Hepatocyte (in vitro differentiated cells): ENCODE data around the gene FAM111B. TPM values are rescaled to one million over a fixed set of nuclear protein-coding genes. Genes with fewer than 3 reads are reported as not detected.

Experiments used
- DNase-seq: peaks from one replicate; pipeline ENCODE4 v3.0.0-alpha.2; 2016; ENCODE audit warnings: low spot score
- H2AFZ ChIP-seq: fragments of 200-600 bp; sonication (generic); 2 replicates; pipeline ENCODE4 v1.6.0; 2016; ENCODE audit warnings: antibody characterized with exemption, mild to moderate bottlenecking
- H3K27ac ChIP-seq: fragments of 200-600 bp; sonication (generic); 2 replicates; pipeline ENCODE4 v1.5.1; 2016; ENCODE audit warnings: mild to moderate bottlenecking
- H3K27me3 ChIP-seq: fragments of 200-600 bp; sonication (generic); 2 replicates; pipeline ENCODE4 v1.6.1; 2016
- H3K36me3 ChIP-seq: fragments of 200-600 bp; sonication (generic); replicated peaks from 2 replicates; pipeline ENCODE4 v1.5.1; 2016; ENCODE audit warnings: low read depth; ENCODE audit not compliant: insufficient read depth
- H3K4me1 ChIP-seq: fragments of 200-600 bp; sonication (generic); 2 replicates; pipeline ENCODE4 v1.5.1; 2016; ENCODE audit warnings: mild to moderate bottlenecking, moderate library complexity; ENCODE audit not compliant: insufficient read depth
- H3K4me2 ChIP-seq: fragments of 200-600 bp; sonication (generic); 2 replicates; pipeline ENCODE4 v1.6.0; 2016
- H3K4me3 ChIP-seq: fragments of 200-600 bp; sonication (generic); 2 replicates; pipeline ENCODE4 v1.5.1; 2016; ENCODE audit warnings: mild to moderate bottlenecking
- H3K79me2 ChIP-seq: fragments of 200-600 bp; sonication (generic); 2 replicates; pipeline ENCODE4 v1.6.0; 2017; ENCODE audit warnings: mild to moderate bottlenecking
- H3K9me2 ChIP-seq: fragments of 200-600 bp; sonication (generic); replicated peaks from 2 replicates; pipeline ENCODE4 v1.6.0; 2017; ENCODE audit warnings: mild to moderate bottlenecking; ENCODE audit not compliant: insufficient read depth
- H3K9me3 ChIP-seq: fragments of 200-600 bp; sonication (generic); 2 replicates; pipeline ENCODE4 v1.5.1; 2016; ENCODE audit warnings: low read depth, mild to moderate bottlenecking
- H4K20me1 ChIP-seq: fragments of 200-600 bp; sonication (generic); 2 replicates; pipeline ENCODE4 v1.6.0; 2016; ENCODE audit warnings: mild to moderate bottlenecking; ENCODE audit not compliant: insufficient read depth, poor library complexity, severe bottlenecking
- CTCF ChIP-seq: fragments of 200-600 bp; sonication (generic); IDR thresholded peaks from 2 replicates; pipeline ENCODE4 v1.5.1; 2016; ENCODE audit warnings: antibody characterized with exemption, mild to moderate bottlenecking; ENCODE audit not compliant: poor library complexity
- EZH2 ChIP-seq: fragments of 200-600 bp; sonication (generic); IDR thresholded peaks from 2 replicates; pipeline ENCODE4 v1.6.1; 2016; ENCODE audit warnings: antibody characterized with exemption, mild to moderate bottlenecking, borderline replicate concordance
- EZH2phosphoT487 ChIP-seq: fragments of 200-600 bp; sonication (generic); IDR thresholded peaks from one replicate; pipeline ENCODE4 v1.6.1; 2018; ENCODE audit warnings: antibody characterized with exemption, mild to moderate bottlenecking, low read depth, moderate library complexity; ENCODE audit not compliant: unreplicated experiment, severe bottlenecking
- WGBS: methylation state at CpG from one replicate; pipeline ENCODE4 v1.1.6; 2016; ENCODE audit warnings: low lambda C conversion rate; ENCODE audit errors: missing lambda C conversion rate; 5-methylcytosine and 5-hydroxymethylcytosine counted together
- polyA plus RNA-seq: library from polyadenylated mRNA; unstranded; fragments of >200 nt; fragmentation: Nextera tagmentation; extraction: Ambion mirVana; gene quantifications from 2 replicates; pipeline ENCODE4 v1.2.1, GENCODE V29; 2016
- total RNA-seq: library from RNA; depleted of rRNA; stranded (reverse); fragments of >200 nt; gene quantifications from 2 replicates; pipeline ENCODE4 v1.2.3, GENCODE V29; 2014

FAM111B gene
- total and polyA plus RNA-seq, 2 experiments from 2014 or later, result 1.8 to 5.4 TPM

- H3K9me2 ChIP-seq, result no peaks in the 10 kb centered on the region
- H3K4me2 ChIP-seq, result no peak overlapping the region
- WGBS, result 50% methylated on average over 8 of the region's 8 CpGs
- no peaks in the 10 kb centered on the region for H3K27me3 ChIP-seq
- H3K4me3 ChIP-seq, result no peak overlapping the region
- H4K20me1 ChIP-seq, result no peaks in the 10 kb centered on the region
- H3K4me1 ChIP-seq, result no peaks in the 10 kb centered on the region
- TF ChIP-seq CTCF, result peak; percentile 89
- TF ChIP-seq EZH2, result no peak
- H3K36me3 ChIP-seq, result no peaks in the 10 kb centered on the region
- H3K79me2 ChIP-seq, result no peaks in the 10 kb centered on the region
- H3K9me3 ChIP-seq, result no peaks in the 10 kb centered on the region
- no peak overlapping the region for H3K27ac ChIP-seq
- H2AFZ ChIP-seq, result no peak overlapping the region
- DNase-seq, result peak; percentile 84
Observed at GRCh38 chr11:59158206-59159068, 51.4 kb downstream of the FAM111B start.

DNA sequence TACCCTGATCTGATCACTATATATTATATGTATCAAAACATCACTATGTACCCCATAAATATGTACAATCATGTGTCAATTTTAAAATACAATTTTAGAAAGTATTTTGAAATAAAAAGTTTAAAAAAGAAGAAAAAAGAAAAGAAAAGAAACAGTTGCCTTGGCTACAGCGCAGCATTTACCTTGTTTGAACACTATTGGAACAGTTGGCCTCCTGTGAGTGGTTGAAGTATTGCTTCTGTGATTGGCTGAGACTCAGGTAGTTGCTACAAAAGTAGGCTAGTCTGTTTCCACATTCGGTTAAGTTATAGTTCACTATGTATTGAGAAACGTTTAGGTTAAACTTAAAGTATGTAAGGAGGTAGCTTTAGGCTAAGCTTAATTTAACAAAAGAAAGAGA, 57.0 kb downstream of the FAM111B start:
- Histone ChIP-seq H4K20me1 (no peaks in the 10 kb centered on the region), H3K9me3 (no peaks in the 10 kb centered on the region), H3K79me2 (no peaks in the 10 kb centered on the region), H3K27ac (no peak overlapping the region), H3K4me1 (no peaks in the 10 kb centered on the region), H3K27me3 (peaks cover 5% of the 10 kb centered on the region), H3K9me2 (no peaks in the 10 kb centered on the region), H2AFZ (no peak overlapping the region), H3K36me3 (no peaks in the 10 kb centered on the region), H3K4me2 (no peak overlapping the region), H3K4me3 (no peak overlapping the region)
- WGBS, result 50% methylated on average over 3 of the region's 3 CpGs
- no peak for DNase-seq
- TF ChIP-seq EZH2phosphoT487 (no peak), EZH2 (no peak), CTCF (no peak)

- WGBS, result under 1% methylated on average over 53 of the region's 64 CpGs
- no peak for TF ChIP-seq EZH2
- TF ChIP-seq CTCF, result peak; percentile 95
- no peaks in the 10 kb centered on the region for H3K27me3 ChIP-seq
Observed at GRCh38 chr11:59171508-59172322, 64.7 kb downstream of the FAM111B start, which contains the start of gene DTX4. TSS of gene DTX4 (plus strand) at chr11:59172132. CDS start at chr11:59172596, 464 bp downstream.

More at GRCh38 chr11:59171508-59172322, 64.7 kb downstream of the FAM111B start, which contains the start of gene DTX4:
- no peaks in the 10 kb centered on the region for H4K20me1 ChIP-seq
- H3K27ac ChIP-seq, result peak within 1 kb of the TSS; percentile 95
- H3K4me3 ChIP-seq, result peak within 1 kb of the TSS; percentile 94
- H3K4me1 ChIP-seq, result peaks cover 17% of the 10 kb centered on the region
- H2AFZ ChIP-seq, result peak within 1 kb of the TSS; percentile 92
- H3K36me3 ChIP-seq, result no peaks in the 10 kb centered on the region
- H3K79me2 ChIP-seq, result peaks cover 27% of the 10 kb centered on the region
- no peaks in the 10 kb centered on the region for H3K9me3 ChIP-seq
- peak within 1 kb of the TSS; percentile 100 for H3K4me2 ChIP-seq
- peak; percentile 96 for DNase-seq
- H3K9me2 ChIP-seq, result no peaks in the 10 kb centered on the region
